ENCODE results near the gene CSKMT. TPM values are rescaled to one million over a fixed set of nuclear protein-coding genes. Genes with fewer than 3 reads are reported as not detected.

Gene CSKMT
- total RNA-seq, 1 experiment from 2014 or later = 19.2 TPM

GRCh38 chr11:62709247-62710000 lies 44.3 kb downstream of the CSKMT start:
- Histone ChIP-seq H4K20me1 (ENCODE audit: insufficient read depth) (no peaks in the 10 kb centered on the region), H3K4me1 (replicated peaks; ENCODE audit: insufficient read depth) (peaks cover 36% of the 10 kb centered on the region), H3K36me3 (ENCODE audit: low read depth) (peaks cover 16% of the 10 kb centered on the region), H3F3A (ENCODE audit: insufficient read depth, low read depth) (peaks cover 69% of the 10 kb centered on the region), H3K27ac (peak overlapping the region; percentile 87), H2AFZ (peak overlapping the region; percentile 90), H3K79me2 (ENCODE audit: low read depth) (peaks cover 12% of the 10 kb centered on the region), H3K9me3 (ENCODE audit: insufficient read depth, low read depth) (no peaks in the 10 kb centered on the region), H3K4me3 (peak overlapping the region; percentile 54), H3K9me2 (ENCODE audit: insufficient read depth) (no peaks in the 10 kb centered on the region), H3K4me2 (peak overlapping the region; percentile 69), H3K27me3 (ENCODE audit: insufficient read depth, low read depth) (no peaks in the 10 kb centered on the region)
- CTCF ChIA-PET = interaction anchor here (0.6 kb wide), 1 partner anchor 88 kb away, joined by 5 read pairs; no protein-coding TSS in a partner anchor
- BruUV-seq (replicated peaks) = no TSS peak
- intact Hi-C loops (cut with micrococcal nuclease; ENCODE audit: unreplicated experiment) = loop anchor here (2.0 to 5.0 kb wide), 3 partner anchors 45 to 133 kb away; partner anchors contain the start of genes EML3, ROM1 and ZBTB3
- TF ChIP-seq, protein P1, sequence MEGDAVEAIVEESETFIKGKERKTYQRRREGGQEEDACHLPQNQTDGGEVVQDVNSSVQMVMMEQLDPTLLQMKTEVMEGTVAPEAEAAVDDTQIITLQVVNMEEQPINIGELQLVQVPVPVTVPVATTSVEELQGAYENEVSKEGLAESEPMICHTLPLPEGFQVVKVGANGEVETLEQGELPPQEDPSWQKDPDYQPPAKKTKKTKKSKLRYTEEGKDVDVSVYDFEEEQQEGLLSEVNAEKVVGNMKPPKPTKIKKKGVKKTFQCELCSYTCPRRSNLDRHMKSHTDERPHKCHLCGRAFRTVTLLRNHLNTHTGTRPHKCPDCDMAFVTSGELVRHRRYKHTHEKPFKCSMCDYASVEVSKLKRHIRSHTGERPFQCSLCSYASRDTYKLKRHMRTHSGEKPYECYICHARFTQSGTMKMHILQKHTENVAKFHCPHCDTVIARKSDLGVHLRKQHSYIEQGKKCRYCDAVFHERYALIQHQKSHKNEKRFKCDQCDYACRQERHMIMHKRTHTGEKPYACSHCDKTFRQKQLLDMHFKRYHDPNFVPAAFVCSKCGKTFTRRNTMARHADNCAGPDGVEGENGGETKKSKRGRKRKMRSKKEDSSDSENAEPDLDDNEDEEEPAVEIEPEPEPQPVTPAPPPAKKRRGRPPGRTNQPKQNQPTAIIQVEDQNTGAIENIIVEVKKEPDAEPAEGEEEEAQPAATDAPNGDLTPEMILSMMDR (conservative IDR thresholded peaks at IDR 0.05) = peak; percentile 29; the same call in 1 of the 2 replicates
- TF ChIP-seq EZH2 (IDR thresholded peaks at IDR 0.05; ENCODE audit: low read depth) = no peak
- POLR2A ChIA-PET (ENCODE audit: unreplicated experiment) = interaction anchor here (0.5 to 0.8 kb wide), 5 partner anchors 30 to 118 kb away, joined by 3 to 10 read pairs (median 3); partner anchors contain the start of genes B3GAT3 and ZBTB3
- peak; percentile 94 to 95 for DNase-seq

- ChIA-PET CTCF (interaction anchor here (0.6 kb wide), 1 partner anchor 87 kb away, joined by 5 read pairs; no protein-coding TSS in a partner anchor), POLR2A (ENCODE audit: unreplicated experiment) (interaction anchor here (0.6 kb wide), 2 partner anchors 44 to 88 kb away, joined by 5 to 10 read pairs; partner anchors contain the start of genes B3GAT3 and ZBTB3)
- H2AFZ ChIP-seq = peak overlapping the region; percentile 90
- H3K9me3 ChIP-seq (ENCODE audit: insufficient read depth, low read depth) = no peaks in the 10 kb centered on the region
- H3K79me2 ChIP-seq (ENCODE audit: low read depth) = peaks cover 7% of the 10 kb centered on the region
- peak overlapping the region; percentile 87 for H3K27ac ChIP-seq
- H3K4me1 ChIP-seq (replicated peaks; ENCODE audit: insufficient read depth) = peaks cover 31% of the 10 kb centered on the region
- H3K36me3 ChIP-seq (ENCODE audit: low read depth) = peaks cover 20% of the 10 kb centered on the region
- no peaks in the 10 kb centered on the region for H3K9me2 ChIP-seq (ENCODE audit: insufficient read depth)
- intact Hi-C loops (cut with micrococcal nuclease; ENCODE audit: unreplicated experiment) = no loop called here
- peak overlapping the region; percentile 54 for H3K4me3 ChIP-seq
- DNase-seq = no peak
- H3K27me3 ChIP-seq (ENCODE audit: insufficient read depth, low read depth) = no peaks in the 10 kb centered on the region
- TF ChIP-seq, protein P1 (conservative IDR thresholded peaks at IDR 0.05) = peak; percentile 21; the same call in 1 of the 2 replicates
- TF ChIP-seq EZH2 (IDR thresholded peaks at IDR 0.05; ENCODE audit: low read depth) = no peak
- BruUV-seq (replicated peaks) = TSS peak; percentile 79
- H3K4me2 ChIP-seq = peak overlapping the region; percentile 69
- no peaks in the 10 kb centered on the region for H4K20me1 ChIP-seq (ENCODE audit: insufficient read depth)
- H3F3A ChIP-seq (ENCODE audit: insufficient read depth, low read depth) = peaks cover 70% of the 10 kb centered on the region
Observed at GRCh38 chr11:62710001-62710345, 44.9 kb downstream of the CSKMT start.

DNA sequence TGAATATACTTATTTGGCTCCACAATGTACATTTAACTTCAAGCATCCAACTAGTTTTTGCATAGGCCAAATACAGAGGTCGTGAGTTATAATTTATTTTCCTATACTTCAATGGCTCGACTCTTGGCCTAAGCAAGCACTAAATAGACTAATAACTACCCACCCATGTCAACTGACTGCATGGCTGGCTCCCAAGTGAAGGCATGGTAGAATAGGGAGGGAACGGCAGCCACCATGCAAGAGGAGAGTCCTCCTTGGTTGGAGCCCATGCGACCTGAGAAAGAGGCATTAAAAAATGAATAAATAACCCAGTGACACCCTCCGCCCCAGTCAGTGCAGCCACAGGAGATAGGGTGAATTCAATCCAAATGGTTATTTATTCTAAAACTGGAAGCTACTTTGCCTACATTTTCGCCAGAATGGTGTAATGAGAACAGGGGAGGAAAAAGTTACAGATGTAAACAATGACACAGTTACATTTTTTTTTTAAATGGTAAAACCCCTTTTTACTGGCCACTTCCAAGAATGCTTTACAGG lies 47.2 kb downstream of the CSKMT start:
- H3K27me3 ChIP-seq (ENCODE audit: insufficient read depth, low read depth) = no peaks in the 10 kb centered on the region
- peaks cover 22% of the 10 kb centered on the region for H3K4me1 ChIP-seq (replicated peaks; ENCODE audit: insufficient read depth)
- H3K4me2 ChIP-seq = no peak overlapping the region
- intact Hi-C loops (cut with micrococcal nuclease; ENCODE audit: unreplicated experiment) = no loop called here
- POLR2A ChIA-PET (ENCODE audit: unreplicated experiment) = no interaction called here
- peak overlapping the region; percentile 42; the same call in 1 of the 2 replicates for H3K27ac ChIP-seq
- DNase-seq = no peak
- CTCF ChIA-PET = interaction anchor here (0.6 kb wide), 1 partner anchor 120 kb away, joined by 8 read pairs; no protein-coding TSS in a partner anchor
- H4K20me1 ChIP-seq (ENCODE audit: insufficient read depth) = no peaks in the 10 kb centered on the region
- H3K79me2 ChIP-seq (ENCODE audit: low read depth) = peaks cover 19% of the 10 kb centered on the region
- H3K36me3 ChIP-seq (ENCODE audit: low read depth) = peaks cover 41% of the 10 kb centered on the region
- TF ChIP-seq EZH2 (IDR thresholded peaks at IDR 0.05; ENCODE audit: low read depth) = no peak
- TF ChIP-seq, protein P1 (conservative IDR thresholded peaks at IDR 0.05) = no peak
- no peaks in the 10 kb centered on the region for H3K9me2 ChIP-seq (ENCODE audit: insufficient read depth)
- no peaks in the 10 kb centered on the region for H3K9me3 ChIP-seq (ENCODE audit: insufficient read depth, low read depth)
- peaks cover 62% of the 10 kb centered on the region for H3F3A ChIP-seq (ENCODE audit: insufficient read depth, low read depth)
- no peak overlapping the region for H3K4me3 ChIP-seq
- H2AFZ ChIP-seq = no peak overlapping the region
- BruUV-seq (replicated peaks) = no TSS peak
